Sigmoid colon (tissue), 7 donors: ENCODE results near the gene ZBTB22. TPM values are rescaled to one million over a fixed set of nuclear protein-coding genes. Genes with fewer than 3 reads are reported as not detected.

Source experiments
- DNase-seq: peaks from one replicate; pipeline ENCODE4 v3.0.0-alpha.2; 2019
- H3K27ac ChIP-seq, 4 donors: fragments of 200-600 bp; sonication (generic); one replicate each; pipeline ENCODE4 v1.5.1; 2016 to 2019; ENCODE audit warnings: mild to moderate bottlenecking in 1 of 4
- H3K27me3 ChIP-seq, 3 donors: fragments of 200-600 bp; sonication (generic); one replicate each; pipeline ENCODE4 v1.5.1; 2019; ENCODE audit warnings: mild to moderate bottlenecking in 1 of 3
- H3K36me3 ChIP-seq, 4 donors: fragments of 200-600 bp; sonication (generic); one replicate each; pipeline ENCODE4 v1.5.1; 2016 to 2019
- H3K4me1 ChIP-seq, 4 donors: fragments of 200-600 bp; sonication (generic); one replicate each; pipeline ENCODE4 v1.5.1; 2017 to 2019
- H3K4me3 ChIP-seq, 4 donors: fragments of 200-600 bp; sonication (generic); one replicate each; pipeline ENCODE4 v1.5.1; 2017 to 2019; ENCODE audit warnings: mild to moderate bottlenecking in 2 of 4, moderate library complexity in 1 of 4
- H3K9me3 ChIP-seq, 4 donors: fragments of 200-600 bp in 3 of 4; sonication (generic) in 3 of 4; one replicate each; pipeline versions ENCODE4 v1.5.1 to v1.6.1; 2013 to 2019
- CTCF ChIP-seq, 4 experiments: fragments of 450-650 bp in 3 of 4; fragments of 200-600 bp in 1 of 4; IDR thresholded peaks; one replicate each; pipeline ENCODE4 v1.5.1; 2016 to 2019; ENCODE audit warnings: antibody characterized with exemption in 4 of 4, mild to moderate bottlenecking in 3 of 4, moderate library complexity in 2 of 4
- EP300 ChIP-seq, 4 donors: sonication (generic); formaldehyde crosslinking; IDR thresholded peaks; one replicate each; pipeline ENCODE4 v1.6.1; 2017; ENCODE audit warnings: antibody characterized with exemption in 4 of 4
- POLR2A ChIP-seq, 2 donors: fragments of 450-650 bp; IDR thresholded peaks; one replicate each; pipeline ENCODE4 v1.6.1; 2016; ENCODE audit warnings: antibody characterized with exemption in 2 of 2, mild to moderate bottlenecking in 2 of 2, moderate library complexity in 2 of 2
- POLR2AphosphoS5 ChIP-seq, 4 donors: sonication (generic); formaldehyde crosslinking; IDR thresholded peaks; one replicate each; pipeline ENCODE4 v1.6.1; 2017; ENCODE audit warnings: antibody characterized with exemption in 4 of 4
- WGBS, 2 donors: extraction: QIAGEN DNeasy Blood & Tissue Kit; methylation state at CpG; one replicate each; pipeline ENCODE4 v1.1.7; 2013; 5-methylcytosine and 5-hydroxymethylcytosine counted together
- intact Hi-C: fragments of 100-400 bp; cut with DNase I; formaldehyde crosslinking; loops from one replicate; pipeline ENCODE4 v1.15.1; 2023
- polyA plus RNA-seq, 3 donors: library from polyadenylated mRNA; stranded (reverse); fragments of 200-250 nt; gene quantifications; one replicate each; pipeline ENCODE4 v1.2.3, GENCODE V29; 2013
- total RNA-seq, 4 donors: library from RNA; depleted of rRNA; stranded (reverse); fragments of >200 nt; gene quantifications; one replicate each; pipeline ENCODE4 v1.1.0, GENCODE V29; 2016
- donor health status: healthy with polysubstance abuse.
- donor health status: Bipolar disorder and iron deficiency.
- donor health status: healthy.

The ZBTB22 gene
- total and polyA plus RNA-seq, 7 donors, result 9.4 to 19.2 (median 13.2) TPM

- intact Hi-C loops, result loop anchor here (1.0 to 5.0 kb wide), 3 partner anchors 15 to 128 kb away; partner anchors contain the start of genes B3GALT4 and TAPBP
- 0% methylated on average over 54 of the region's 54 CpGs for WGBS, 2 donors
- H3K27ac ChIP-seq, result peak overlapping the region; percentile 95 to 98 (median 97)
- H3K4me1 ChIP-seq, result peaks cover 0 to 37% (median 24%) of the 10 kb centered on the region in 4 donors
- no peaks in the 10 kb centered on the region for H3K27me3 ChIP-seq
- peaks cover 10 to 59% (median 33%) of the 10 kb centered on the region in 4 donors for H3K36me3 ChIP-seq
- peak; percentile 69 to 80 for TF ChIP-seq POLR2A (IDR thresholded peaks at IDR 0.05)
- TF ChIP-seq CTCF (IDR thresholded peaks at IDR 0.05), result peak; percentile 39 to 79 (median 72)
- peak; percentile 78 to 93 (median 90) for TF ChIP-seq POLR2AphosphoS5 (IDR thresholded peaks at IDR 0.05)
- peak in 1 of 4 donors; percentile 21 for TF ChIP-seq EP300 (IDR thresholded peaks at IDR 0.05)
- peak overlapping the region; percentile 62 to 93 (median 84) for H3K4me3 ChIP-seq
- peak; percentile 96 for DNase-seq
- H3K9me3 ChIP-seq, result no peaks in the 10 kb centered on the region
These were observed 18.2 kb downstream of the ZBTB22 start for GRCh38 chr6:33299237-33299944.

GRCh38 chr6:33298773-33299236, 18.7 kb downstream of the ZBTB22 start, which contains the start of gene RGL2:
Gene RGL2 (minus strand): TSS chr6:33298942. CDS start chr6:33298610, 332 bp downstream.
- intact Hi-C loops, result loop anchor here (1.0 to 5.0 kb wide), 3 partner anchors 15 to 128 kb away; partner anchors contain the start of genes B3GALT4 and TAPBP
- no peak for TF ChIP-seq CTCF (IDR thresholded peaks at IDR 0.05)
- no peak for TF ChIP-seq POLR2A (IDR thresholded peaks at IDR 0.05)
- TF ChIP-seq POLR2AphosphoS5 (IDR thresholded peaks at IDR 0.05), result peak in 1 of 4 donors; percentile 6
- H3K36me3 ChIP-seq, result peaks cover 10 to 58% (median 30%) of the 10 kb centered on the region in 4 donors
- H3K27ac ChIP-seq, result peak within 1 kb of the TSS; percentile 95 to 98 (median 97)
- peak; percentile 94 for DNase-seq
- no peaks in the 10 kb centered on the region for H3K9me3 ChIP-seq
- WGBS, 2 donors, result 0 to 1% methylated on average over 34 of the region's 34 CpGs
- H3K4me1 ChIP-seq, result peaks cover 0 to 37% (median 24%) of the 10 kb centered on the region in 4 donors
- peak within 1 kb of the TSS; percentile 62 to 93 (median 84) for H3K4me3 ChIP-seq
- no peaks in the 10 kb centered on the region for H3K27me3 ChIP-seq

GRCh38 chr6:33297956-33298772, 19.4 kb downstream of the ZBTB22 start:
- Histone ChIP-seq H3K36me3 (peaks cover 10 to 58% (median 31%) of the 10 kb centered on the region in 4 donors), H3K4me1 (peaks cover 0 to 37% (median 24%) of the 10 kb centered on the region in 4 donors), H3K27me3 (no peaks in the 10 kb centered on the region), H3K9me3 (no peaks in the 10 kb centered on the region), H3K4me3 (peak overlapping the region; percentile 62 to 93 (median 84)), H3K27ac (peak overlapping the region; percentile 95 to 98 (median 97))
- TF ChIP-seq EP300 (IDR thresholded peaks at IDR 0.05), result no peak
- TF ChIP-seq POLR2A (IDR thresholded peaks at IDR 0.05), result peak in 1 of 2 donors; percentile 25
- TF ChIP-seq POLR2AphosphoS5 (IDR thresholded peaks at IDR 0.05), result peak in 3 of 4 donors; percentile 57 to 85 (median 75)
- intact Hi-C loops, result loop anchor here (2.0 to 5.0 kb wide), 2 partner anchors 21 to 129 kb away; partner anchors contain the start of gene B3GALT4
- 1% methylated on average over 42 of the region's 42 CpGs for WGBS, 2 donors
- peak; percentile 90 for DNase-seq

GRCh38 chr6:33297406-33297955, 20.1 kb downstream of the ZBTB22 start:
- peaks cover 14 to 58% (median 29%) of the 10 kb centered on the region in 4 donors for H3K36me3 ChIP-seq
- H3K27me3 ChIP-seq, result no peaks in the 10 kb centered on the region
- peaks cover 0 to 37% (median 24%) of the 10 kb centered on the region in 4 donors for H3K4me1 ChIP-seq
- intact Hi-C loops, result loop anchor here (5.0 kb wide), 1 partner anchor 130 kb away; no protein-coding TSS in a partner anchor
- 4 to 6% methylated on average over 16 of the region's 16 CpGs for WGBS, 2 donors
- peak overlapping the region; percentile 62 to 93 (median 84) for H3K4me3 ChIP-seq
- H3K9me3 ChIP-seq, result no peaks in the 10 kb centered on the region
- peak overlapping the region; percentile 95 to 98 (median 97) for H3K27ac ChIP-seq
- no peak for DNase-seq
- TF ChIP-seq POLR2A (IDR thresholded peaks at IDR 0.05) (no peak), EP300 (IDR thresholded peaks at IDR 0.05) (no peak), POLR2AphosphoS5 (IDR thresholded peaks at IDR 0.05) (no peak), CTCF (IDR thresholded peaks at IDR 0.05) (no peak)
